Astrocyte of the hippocampus (primary cell): ENCODE results near the gene SLC25A36.
"Not testable (repeated sequence)": the region's sequence is repeated elsewhere in the genome, so short reads cannot be mapped to it uniquely, and the experiment has no call there.

Experiments used
- DNase-seq: peaks from one replicate; pipeline ENCODE4 v3.0.0; 2011; ENCODE audit warnings: low read depth, low spot score

The SLC25A36 gene

DNA sequence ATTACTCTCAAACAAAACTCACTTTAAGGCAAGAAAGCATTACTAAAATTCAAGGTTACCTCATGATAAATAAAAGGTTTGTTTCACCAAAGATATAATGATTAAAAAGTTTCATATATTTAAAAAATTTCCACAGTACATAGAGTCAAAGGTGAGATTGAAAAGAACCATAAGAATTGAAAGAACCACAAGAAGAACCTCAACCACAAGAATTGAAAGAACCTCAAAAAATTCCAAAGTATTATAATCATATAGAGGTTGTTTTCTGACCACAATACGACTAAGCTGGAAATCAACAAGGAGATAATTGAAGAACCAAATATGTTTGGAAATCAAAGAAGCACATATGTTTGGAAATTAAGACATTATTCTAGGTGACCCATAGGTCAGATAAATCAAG is 52.7 kb downstream of the SLC25A36 start:
- no peak for DNase-seq

DNA sequence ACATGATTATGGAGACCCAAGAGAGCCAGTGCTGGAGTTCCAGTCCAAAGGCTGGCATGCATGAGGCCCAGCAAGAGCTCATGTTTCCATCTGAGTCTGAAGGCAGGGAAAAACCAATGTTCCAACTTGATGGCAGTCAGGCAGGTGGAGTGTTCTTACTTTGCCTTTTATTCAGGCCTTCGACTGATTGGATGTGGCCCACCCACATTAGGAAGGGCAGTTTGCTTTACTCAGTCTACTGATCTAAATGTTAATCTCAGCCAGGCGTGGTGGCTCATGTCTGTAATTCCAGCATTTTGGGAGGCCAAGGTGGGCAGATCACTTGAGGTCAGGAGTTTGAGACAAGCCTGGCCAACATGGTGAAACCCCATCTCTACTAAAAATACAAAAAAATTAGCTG is 53.2 kb downstream of the SLC25A36 start:
- DNase-seq: not testable (repeated sequence)

DNA sequence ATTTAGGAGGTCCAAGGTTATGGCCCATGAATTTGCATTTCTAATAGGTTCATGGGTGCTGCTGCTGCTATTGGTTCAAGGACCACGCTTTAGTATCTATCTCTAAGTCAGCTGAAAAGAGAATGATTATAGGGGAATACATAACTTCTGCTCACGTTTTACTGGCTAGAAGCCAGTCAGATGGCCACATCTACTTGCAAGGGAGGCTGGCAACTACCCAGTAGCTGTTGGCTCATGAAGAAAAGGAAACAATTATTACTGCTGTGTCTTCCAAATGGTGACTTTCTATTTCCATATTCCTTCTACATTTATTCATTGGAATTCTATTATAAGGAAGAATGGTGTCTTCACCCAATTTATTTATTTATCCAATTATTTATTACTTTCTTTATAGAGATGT is 54.2 kb downstream of the SLC25A36 start:
- no peak for DNase-seq

DNA sequence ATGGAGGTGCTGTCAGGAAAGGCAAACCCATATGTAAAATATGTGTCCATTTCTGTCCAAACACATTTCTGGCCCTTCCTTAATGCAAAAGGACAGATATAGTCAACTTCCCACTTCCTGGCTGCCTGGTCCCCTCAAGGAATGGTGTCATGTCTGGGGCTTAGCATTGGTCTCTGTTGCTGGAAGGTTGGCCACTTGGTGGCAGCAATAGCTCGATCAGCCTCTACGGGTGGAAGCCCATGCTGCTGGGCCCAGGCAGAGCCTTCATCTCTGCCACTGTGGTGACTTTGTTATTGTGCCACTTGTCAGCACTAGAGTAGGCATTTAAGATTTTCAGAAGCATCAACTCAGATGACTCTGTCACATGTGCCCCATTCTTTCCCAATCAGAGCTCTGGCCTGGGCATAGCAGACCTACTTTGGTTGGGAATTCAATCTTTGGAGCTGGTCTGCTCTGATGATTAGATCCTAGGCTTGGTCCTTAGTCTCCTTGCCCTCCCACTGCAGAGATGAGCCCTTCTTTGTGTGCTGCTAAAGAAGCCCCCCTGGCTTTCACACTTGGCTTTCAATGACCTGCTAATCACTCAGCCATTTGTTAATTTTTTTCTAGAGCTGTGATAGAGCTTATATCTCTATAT is 58.5 kb downstream of the SLC25A36 start:
- DNase-seq: peak; percentile 73

DNA sequence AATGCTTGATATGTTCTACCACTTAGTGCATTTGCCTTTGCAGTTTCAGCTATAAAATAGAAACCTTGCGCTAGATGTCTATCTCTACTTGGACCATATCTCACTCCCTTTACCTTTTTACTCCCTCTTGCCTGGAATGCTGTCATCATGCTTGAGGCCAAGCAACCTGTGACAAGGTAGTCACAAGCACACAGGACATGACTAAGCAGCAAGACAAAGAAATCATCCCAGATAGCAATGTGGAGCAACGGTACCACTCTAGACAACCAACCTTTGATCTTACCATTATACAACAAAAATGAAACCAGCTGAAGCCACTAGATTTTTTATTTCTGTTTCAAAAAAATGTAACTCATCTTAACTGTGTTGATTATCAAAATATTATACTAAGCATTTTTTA is 59.0 kb downstream of the SLC25A36 start:
- DNase-seq: no peak

DNA sequence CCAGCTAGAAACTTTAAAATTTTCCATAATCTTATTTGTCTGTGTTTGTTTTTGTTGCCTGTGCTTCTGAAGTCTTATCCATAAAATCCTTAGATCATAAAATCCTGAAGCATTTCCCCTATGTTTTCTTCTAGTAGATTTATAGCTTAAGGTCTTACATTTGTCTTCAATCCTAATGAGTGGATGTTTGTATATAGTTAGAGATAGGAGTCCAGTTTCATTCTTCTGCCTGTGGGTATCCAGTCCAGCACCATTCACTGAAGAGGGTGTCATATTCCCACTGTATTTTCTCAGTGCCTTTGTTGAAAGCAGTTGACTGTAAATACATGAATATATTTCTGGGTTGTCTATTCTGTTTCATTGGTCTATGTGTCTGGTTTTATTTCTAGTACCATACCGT is 64.7 kb downstream of the SLC25A36 start:
- no peak for DNase-seq

DNA sequence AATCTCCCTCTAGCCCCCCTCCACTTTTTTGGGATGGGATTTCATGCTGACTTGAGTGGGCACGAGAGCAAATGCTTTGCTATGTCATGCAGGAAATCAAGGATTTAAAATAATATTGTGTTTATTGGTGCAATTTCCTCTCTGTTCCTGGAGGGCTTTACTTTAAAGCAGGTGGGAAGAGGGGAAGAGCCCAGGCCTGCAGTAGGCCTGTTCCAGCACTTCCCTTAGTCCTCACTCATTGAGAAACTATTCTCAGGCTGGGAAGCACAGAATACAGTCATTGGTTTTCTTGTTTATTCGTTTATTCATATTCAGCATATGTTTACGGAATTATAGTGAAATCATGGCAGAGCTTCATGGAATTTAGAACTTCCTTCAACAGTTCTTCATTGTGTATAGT is 67.9 kb downstream of the SLC25A36 start:
- DNase-seq: no peak

DNA sequence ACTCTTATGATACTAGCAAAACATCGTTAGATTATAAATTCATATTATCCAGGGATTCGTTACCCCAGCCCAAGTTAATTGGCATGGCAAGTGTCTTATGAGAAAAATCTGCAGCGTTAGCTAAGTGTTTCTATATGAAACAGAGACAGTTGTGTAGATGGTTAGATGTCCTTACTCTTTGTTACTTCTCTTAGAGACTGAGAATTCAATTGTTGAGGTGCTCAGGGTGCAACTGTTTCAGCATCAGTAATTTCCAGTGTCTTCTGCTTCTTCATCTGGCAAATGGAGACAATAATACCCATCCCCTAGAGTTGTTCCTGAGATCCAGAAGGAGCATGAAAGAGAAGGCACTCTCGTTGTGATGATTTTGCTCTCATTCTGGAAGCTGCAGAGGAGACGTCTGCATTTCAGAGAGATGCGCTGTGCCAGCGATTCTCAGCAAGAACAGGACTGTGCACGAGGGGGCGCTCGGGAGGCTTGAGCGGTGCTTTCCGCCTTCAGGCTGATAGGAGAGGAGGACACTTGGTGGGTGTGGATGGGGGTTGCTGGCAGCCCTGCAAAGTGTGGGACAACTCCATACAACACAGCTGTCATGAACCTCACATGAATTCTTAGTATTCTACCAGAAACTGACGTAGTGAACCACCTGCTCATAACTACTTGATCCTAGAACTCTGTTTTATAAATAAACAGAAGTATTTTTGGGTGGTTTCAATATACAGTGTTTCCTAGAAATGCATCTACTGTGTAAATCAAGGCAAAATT is 69.8 kb downstream of the SLC25A36 start:
- DNase-seq: peak; percentile 82

DNA sequence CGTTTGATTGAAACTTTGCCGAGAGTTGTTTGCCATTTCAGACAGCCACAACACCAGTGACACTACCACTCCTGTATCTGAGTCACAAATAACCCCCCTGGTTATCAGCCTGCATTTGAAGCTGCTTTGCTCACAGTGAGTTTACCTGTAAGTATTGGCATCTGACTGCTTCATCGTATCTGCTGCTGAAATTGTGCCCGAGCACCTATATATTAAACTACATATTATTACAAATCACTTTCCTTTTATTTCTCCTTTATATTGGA is 70.3 kb downstream of the SLC25A36 start:
- no peak for DNase-seq

DNA sequence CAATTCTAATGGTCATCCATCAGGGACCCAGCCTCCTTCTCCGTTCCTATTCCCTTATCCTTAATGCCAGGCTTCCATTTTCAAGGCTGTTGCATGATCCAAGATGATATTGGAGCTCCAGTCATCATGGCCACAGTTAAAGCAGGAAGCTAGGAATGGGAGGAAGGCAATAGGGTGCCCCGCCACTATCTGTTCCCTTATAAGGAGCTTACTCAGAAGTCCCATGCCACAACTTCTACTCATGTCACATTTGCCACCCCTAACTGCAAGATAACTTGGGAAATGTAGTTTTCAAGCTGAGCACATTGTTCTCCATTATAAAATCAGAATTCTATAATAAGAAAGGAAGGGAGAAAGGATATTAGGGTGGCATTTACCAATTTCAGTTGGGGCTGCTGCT is 70.9 kb downstream of the SLC25A36 start:
- DNase-seq: no peak

DNA sequence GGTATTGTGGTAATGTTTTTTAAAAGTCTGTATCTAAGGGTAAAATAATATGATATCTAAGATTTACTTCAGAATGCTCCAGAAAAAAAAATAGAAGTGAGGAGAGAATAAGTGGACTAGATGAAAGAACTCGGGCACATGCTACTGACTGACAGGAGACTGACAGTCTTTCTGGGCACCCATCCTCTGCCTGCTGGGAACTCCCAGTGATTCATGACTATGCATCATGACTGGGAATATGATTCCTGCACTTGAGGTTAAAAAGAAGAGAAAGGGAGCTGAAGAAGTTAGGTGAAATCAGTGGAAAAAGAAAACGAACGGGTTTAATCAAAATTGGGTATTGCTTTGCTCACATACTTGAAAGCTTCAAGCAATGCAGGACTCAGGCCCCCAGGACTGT is 73.8 kb downstream of the SLC25A36 start:
- no peak for DNase-seq

DNA sequence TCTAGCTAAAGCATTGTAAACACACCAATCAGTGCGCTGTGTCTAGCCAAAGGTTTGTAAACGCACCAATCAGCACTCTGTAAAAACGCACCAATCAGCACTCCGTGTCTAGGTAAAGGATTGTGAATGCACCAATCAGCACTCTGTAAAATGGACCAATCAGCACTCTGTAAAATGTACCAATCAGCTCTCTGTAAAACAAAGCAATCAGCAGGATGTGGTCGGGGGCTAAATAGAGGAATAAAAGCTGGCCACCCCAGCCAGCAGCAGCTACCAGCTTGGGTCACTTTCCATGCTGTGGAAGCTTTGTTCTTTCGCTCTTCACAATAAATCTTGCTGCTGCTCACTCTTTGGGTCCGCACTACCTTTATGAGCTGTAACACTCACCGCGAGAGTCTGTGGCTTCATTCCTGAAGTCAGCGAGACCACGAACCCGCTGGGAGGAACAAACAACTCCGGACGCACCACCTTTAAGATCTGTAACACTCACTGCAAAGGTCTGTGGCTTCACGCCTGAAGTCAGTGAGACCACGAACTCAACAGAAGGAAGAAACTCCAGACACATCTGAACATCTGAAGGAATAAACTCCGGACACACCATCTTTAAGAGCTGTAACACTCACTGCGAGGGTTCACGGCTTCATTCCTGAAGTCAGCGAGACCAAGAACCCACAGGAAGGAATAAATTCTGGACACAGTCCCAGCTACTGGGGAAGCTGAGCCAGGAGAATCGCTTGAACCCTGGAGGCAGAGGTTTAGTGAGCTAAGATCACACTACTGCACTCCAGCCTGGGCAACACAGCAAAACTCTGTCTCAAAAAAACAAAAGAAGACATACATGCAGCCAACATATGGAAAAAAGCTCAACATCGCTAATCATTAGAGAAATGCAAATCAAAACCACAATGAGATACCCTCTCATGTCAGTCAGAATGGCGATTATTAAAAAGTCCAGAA is 76.0 kb downstream of the SLC25A36 start:
- DNase-seq: not testable (repeated sequence)

DNA sequence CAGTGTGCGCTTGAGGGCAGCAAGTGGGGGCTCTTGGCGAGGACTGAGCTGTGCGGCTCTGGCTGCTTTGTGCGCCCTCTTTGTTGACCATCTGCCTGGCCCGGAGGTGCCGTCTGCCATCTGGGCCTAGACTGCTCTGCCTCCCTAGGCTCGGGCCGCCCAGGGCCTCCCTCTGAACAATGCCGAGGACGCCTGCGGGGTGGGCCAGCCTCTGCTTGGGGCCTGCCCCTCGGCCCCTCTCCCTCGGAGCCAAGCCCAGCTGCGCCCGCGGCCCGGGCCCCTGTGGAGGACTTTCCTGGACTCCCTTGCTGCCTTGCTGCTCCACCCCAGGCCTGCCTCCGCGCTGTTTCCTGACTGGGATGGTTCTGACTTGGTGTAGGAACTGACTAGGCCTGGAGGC is 77.6 kb downstream of the SLC25A36 start:
- no peak for DNase-seq

DNA sequence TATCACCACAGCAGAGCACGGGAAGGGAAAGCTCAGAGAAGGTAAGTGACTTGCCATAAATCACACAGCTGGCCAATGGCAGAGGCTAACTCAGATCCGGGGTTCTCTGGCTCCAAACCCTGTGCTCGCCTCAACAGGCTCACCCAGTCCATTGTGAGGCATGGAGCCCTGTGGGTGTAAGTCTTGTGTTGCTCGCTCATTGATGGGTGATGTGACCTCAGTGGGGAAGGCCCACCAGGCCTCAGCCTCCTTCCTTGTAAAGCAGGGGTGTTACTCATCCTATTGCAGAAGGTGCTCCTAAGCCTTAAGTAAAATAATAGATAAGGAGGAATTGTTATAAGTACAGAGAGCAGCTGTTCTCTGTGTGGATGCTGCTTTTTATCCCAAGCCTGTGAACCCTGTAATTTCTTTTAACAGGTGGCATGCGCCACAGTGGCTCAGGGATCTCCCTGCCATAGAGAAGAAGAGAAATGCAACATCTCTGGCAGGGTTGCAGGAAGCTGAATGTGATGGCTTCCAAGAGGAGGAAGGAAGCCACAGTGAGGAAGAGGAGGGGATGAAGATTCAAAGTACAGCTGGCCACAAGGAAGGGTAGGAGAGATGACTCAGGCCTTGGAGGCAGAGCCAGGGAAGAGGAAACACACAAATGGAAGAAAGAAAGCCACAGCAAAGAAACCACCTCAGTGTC is 78.7 kb downstream of the SLC25A36 start:
- DNase-seq: peak; percentile 17

DNA sequence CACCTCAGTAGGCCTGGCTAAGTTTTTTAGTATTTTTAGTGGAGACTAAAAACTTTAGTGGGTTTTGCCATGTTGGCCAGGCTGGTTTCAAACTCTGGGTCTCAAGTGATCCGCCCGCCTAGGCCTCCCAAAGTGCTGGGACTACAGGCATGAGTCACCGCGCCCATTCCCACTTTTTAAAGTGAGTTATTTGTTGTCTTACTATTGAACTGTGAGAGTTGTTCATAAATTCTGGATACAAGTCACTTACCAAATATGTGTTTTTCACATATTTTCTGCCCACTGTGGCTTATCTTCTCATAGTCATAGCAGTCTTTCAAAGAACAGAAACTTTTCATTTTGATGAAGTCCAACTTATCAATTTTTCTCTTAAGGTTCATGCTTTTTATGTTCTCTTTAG is 79.6 kb downstream of the SLC25A36 start:
- DNase-seq: peak; percentile 34
